K562 (cell line): ENCODE measurements around the gene SLC2A9. TPM values are rescaled to one million over a fixed set of nuclear protein-coding genes. Genes with fewer than 3 reads are reported as not detected.

Experiments used
- ATAC-seq: fragments of 200-7000 bp; cut with Tn5 transposase; 3 replicates; pipeline ENCODE4 v1.9.1; 2020; ENCODE audit warnings: moderate library complexity
- BruUV-seq: library from RNA; stranded (reverse); fragments of 400-500 nt; replicated peaks from 2 replicates; lab custom pipeline; 2021; lab: Mats Ljungman, UMichigan
- CTCF ChIA-PET: fragments of 300-600 bp; formaldehyde crosslinking; extraction: SDS; loops from one replicate; lab custom pipeline; 2021; ENCODE audit warnings: low intra/inter-chr PET ratio; lab: Yijun Ruan, JAX
- POLR2A ChIA-PET: fragments of 300-600, 350-650 bp; sonication (Branson Sonifier 250); formaldehyde crosslinking; extraction: SDS; loops from one replicate; lab custom pipeline; 2021; ENCODE audit warnings: antibody characterized with exemption, inconsistent platforms; lab: Yijun Ruan, JAX
- DNase-seq, 4 experiments: peaks; one replicate each; pipeline versions ENCODE4 v3.0.0 to v3.0.0-alpha.2; 2011 to 2018; ENCODE audit warnings: low spot score in 3 of 4, mixed read lengths in 3 of 4; ENCODE audit errors: extremely low read depth in 1 of 4
- FAIRE-seq: peaks from 2 replicates; lab custom pipeline; 2011; peaks lifted over from hg19 to GRCh38; lab: Jason Lieb, UNC
- H2AFZ ChIP-seq: 2 replicates; pipeline ENCODE4 v1.6.0; 2011; ENCODE audit warnings: low read depth, low read length, control low read depth, inconsistent platforms
- H3K27ac ChIP-seq: fragments of 200-600 bp; 3 replicates; pipeline ENCODE4 v1.8.0; 2011; ENCODE audit warnings: low read depth, mild to moderate bottlenecking, control low read depth, inconsistent platforms, low read length, moderate library complexity, mixed read lengths; ENCODE audit errors: extremely low read depth
- H3K27me3 ChIP-seq, 2 experiments: fragments of 300-600 bp in 1 of 2; 2 replicates in 1 of 2; 3 replicates in 1 of 2; pipeline versions ENCODE4 v1.6.0 to v1.8.0; 2011; ENCODE audit warnings: inconsistent platforms in 2 of 2, low read length in 2 of 2, mild to moderate bottlenecking in 1 of 2, mixed read lengths in 1 of 2, moderate library complexity in 1 of 2; ENCODE audit not compliant: control insufficient read depth in 2 of 2, insufficient read depth in 2 of 2
- H3K36me3 ChIP-seq: fragments of 300-600 bp; 3 replicates; pipeline ENCODE4 v1.8.0; 2011; ENCODE audit warnings: mild to moderate bottlenecking, low read length, inconsistent platforms; ENCODE audit not compliant: control insufficient read depth, insufficient read depth
- H3K4me1 ChIP-seq, 2 experiments: fragments of 200-600 bp in 1 of 2; replicated peaks in 1 of 2; 2 replicates in 1 of 2; 3 replicates in 1 of 2; pipeline versions ENCODE4 v1.5.1 to v1.8.0; 2011; ENCODE audit warnings: inconsistent platforms in 2 of 2, low read length in 2 of 2, mild to moderate bottlenecking in 1 of 2, mixed read lengths in 1 of 2, moderate library complexity in 1 of 2; ENCODE audit not compliant: control insufficient read depth in 2 of 2, insufficient read depth in 2 of 2
- H3K4me2 ChIP-seq: 2 replicates; pipeline ENCODE4 v1.6.1; 2011; ENCODE audit warnings: low read length, control low read depth, inconsistent platforms, mixed read lengths; ENCODE audit not compliant: insufficient read depth
- H3K4me3 ChIP-seq: fragments of 200-600 bp; sonication (generic), shearing (Covaris generic); 2 replicates; pipeline ENCODE4 v1.5.1; 2016; ENCODE audit warnings: control low read depth, inconsistent platforms
- H3K79me2 ChIP-seq: fragments of 200-600 bp; 3 replicates; pipeline ENCODE4 v1.8.0; 2011; ENCODE audit warnings: low read length, inconsistent platforms; ENCODE audit not compliant: control insufficient read depth, insufficient read depth
- H3K9ac ChIP-seq, 2 experiments: 2 replicates each; pipeline versions ENCODE4 v1.6.0 to v1.6.1; 2011; ENCODE audit warnings: low read depth in 2 of 2, low read length in 2 of 2, control low read depth in 1 of 2, inconsistent platforms in 1 of 2, mild to moderate bottlenecking in 1 of 2, mixed read lengths in 1 of 2; ENCODE audit not compliant: insufficient read depth in 1 of 2
- H3K9me1 ChIP-seq: one replicate; pipeline ENCODE4 v1.6.0; 2011; ENCODE audit warnings: inconsistent platforms, mild to moderate bottlenecking, low read length, moderate library complexity; ENCODE audit not compliant: control insufficient read depth, insufficient read depth
- H3K9me3 ChIP-seq: replicated peaks from 2 replicates; pipeline ENCODE4 v1.5.1; 2011; ENCODE audit warnings: low read depth, low read length, inconsistent platforms; ENCODE audit not compliant: control insufficient read depth, insufficient read depth
- H4K20me1 ChIP-seq: replicated peaks from 2 replicates; pipeline ENCODE4 v1.6.1; 2011; ENCODE audit warnings: low read length, inconsistent platforms, mixed read lengths; ENCODE audit not compliant: control insufficient read depth, insufficient read depth
- POLR3G ChIP-seq: IDR thresholded peaks from 2 replicates; pipeline ENCODE4 v1.6.1; 2011; ENCODE audit not compliant: insufficient read length, insufficient replicate concordance; ENCODE audit errors: extremely low read depth
- ZNF589 ChIP-seq: fragments of 200-800 bp; sonication (Bioruptor generic); IDR thresholded peaks from 2 replicates; pipeline ENCODE4 v1.6.1; 2016; ENCODE audit warnings: low read depth, missing genetic modification characterization, missing compliant biosample characterization
- WGBS: fragments of 100-300 bp; shearing (Covaris generic); methylation state at CpG from one replicate; pipeline ENCODE4 v1.1.6; 2016; ENCODE audit warnings: low coverage, mixed read lengths; ENCODE audit not compliant: insufficient coverage; ENCODE audit errors: missing lambda C conversion rate; 5-methylcytosine and 5-hydroxymethylcytosine counted together
- in situ Hi-C: fragments of 300-500 bp; cut with MboI; formaldehyde crosslinking; loops from 4 replicates; pipeline ENCODE4 v1.15.0; 2018; ENCODE audit warnings: inconsistent platforms, mixed read lengths
- intact Hi-C: fragments of 100-400 bp; cut with micrococcal nuclease; formaldehyde crosslinking; loops from 2 replicates; pipeline ENCODE4 v1.14.2; 2022
- polyA plus RNA-seq, 8 experiments: library from polyadenylated mRNA; depleted of rRNA in 4 of 8; stranded (reverse) in 5 of 8; unstranded in 3 of 8; fragments of >200 nt; fragmentation: Nextera tagmentation in 2 of 8; fragmentation: Illumina TruSeq in 1 of 8; extraction: Ambion mirVana in 2 of 8; extraction: Trizol in 1 of 8; gene quantifications; 2 replicates each; pipeline versions ENCODE4 v1.2.1 to v1.2.3, GENCODE V29; 2011 to 2014; ENCODE audit warnings: inconsistent platforms in 1 of 8, missing spikeins in 1 of 8
- total RNA-seq, 7 experiments: library from RNA; depleted of rRNA in 6 of 7; stranded (reverse); fragments of >200 nt in 6 of 7; fragmentation: Illumina TruSeq in 2 of 7; extraction: Trizol in 2 of 7; gene quantifications; 2 replicates each; pipeline versions ENCODE4 v1.2.1 to v1.2.3, GENCODE V29; 2011 to 2021; ENCODE audit warnings: low replicate concordance in 1 of 7

Gene SLC2A9
- total and polyA plus RNA-seq, 9 of the 15 experiments (the other 6 are each of a cell fraction or from before 2014, with no cell fraction given), result 0.15 to 1.9 (median 0.76) TPM

GRCh38 chr4:10019521-10020051 is 1.7 kb downstream of the SLC2A9 start:
- H4K20me1 ChIP-seq, result 0 out of 2 replicates have a peak, but pooled peaks cover 3% of the 10 kb centered on the region
- DNase-seq (no peak), ATAC-seq (no peak; the same call in 2 of the 3 replicates), FAIRE-seq (no peak)
- in situ Hi-C loops (loop anchor here (5.0 kb wide), 2 partner anchors 257 to 317 kb away; no protein-coding TSS in a partner anchor), intact Hi-C loops (loop anchor here (2.0 to 5.0 kb wide), 2 partner anchors 43 to 122 kb away; no protein-coding TSS in a partner anchor)
- H3K27me3 ChIP-seq, result peaks cover 3 to 13% of the 10 kb centered on the region in 2 experiments; a peak in 3 of 5 replicates
- peak overlapping the region; percentile 55 for H3K27ac ChIP-seq
- H3K9ac ChIP-seq, result peak overlapping the region; percentile 44 to 74; a peak in 2 of 4 replicates
- H2AFZ ChIP-seq, result peak overlapping the region; percentile 99
- H3K79me2 ChIP-seq, result no peaks in the 10 kb centered on the region
- WGBS, result 86% methylated on average over 9 of the region's 9 CpGs
- BruUV-seq, result no TSS peak
- H3K9me3 ChIP-seq, result no peaks in the 10 kb centered on the region
- H3K4me3 ChIP-seq, result no peak overlapping the region
- peak overlapping the region; percentile 76 for H3K4me2 ChIP-seq
- TF ChIP-seq ZNF589 (CRISPR knock-in tag) (0 out of 2 replicates have a peak, but pooled peaks have one; percentile 57), POLR3G (no peak)
- TF ChIP-seq, all 486 proteins: peak for 1
- ChIA-PET POLR2A (no interaction called here), CTCF (interaction anchor here (0.8 to 2.2 kb wide), 3 partner anchors 44 to 530 kb away, joined by 5 to 20 read pairs (median 13); no protein-coding TSS in a partner anchor)
- Histone ChIP-seq H3K36me3 (no peaks in the 10 kb centered on the region), H3K9me1 (no peaks in the 10 kb centered on the region), H3K4me1 (peaks cover 6 to 12% of the 10 kb centered on the region in 2 experiments; a peak in 4 of 5 replicates)
